Breast epithelium (tissue), 3 donors: ENCODE data around the gene OR7G2.

Experiments used
- POLR2A ChIP-seq: fragments of 450-650 bp; IDR thresholded peaks from one replicate; pipeline ENCODE4 v1.6.1; 2016; ENCODE audit warnings: antibody characterized with exemption, mild to moderate bottlenecking, moderate library complexity
- TF ChIP-seq, protein P1 (sequence below), 3 donors: fragments of 450-650 bp; IDR thresholded peaks; one replicate each; pipeline ENCODE4 v1.5.1; 2016 to 2017; ENCODE audit warnings: antibody characterized with exemption in 3 of 3, mild to moderate bottlenecking in 3 of 3, moderate library complexity in 3 of 3

DNA sequence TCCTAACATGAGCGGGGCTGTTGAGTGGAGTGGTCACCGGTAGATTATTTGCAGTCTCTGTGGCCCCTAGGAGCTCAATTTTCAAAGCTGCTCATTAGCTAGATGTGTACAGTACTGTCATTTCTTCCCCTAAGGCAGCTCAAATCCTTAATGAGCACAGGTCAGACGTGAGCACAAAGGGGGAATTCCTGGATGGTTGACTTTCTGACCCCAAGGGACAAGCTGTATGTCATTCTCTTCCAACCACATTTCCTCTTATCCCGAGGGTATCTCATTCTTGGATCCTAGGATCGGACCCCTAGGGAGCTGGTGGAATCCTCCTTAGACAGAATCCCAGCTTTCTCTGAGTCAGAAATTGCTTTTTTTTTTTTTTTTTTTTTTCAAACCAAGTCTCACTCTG is 25.1 kb upstream of the OR7G2 start:
- TF ChIP-seq, protein P1, sequence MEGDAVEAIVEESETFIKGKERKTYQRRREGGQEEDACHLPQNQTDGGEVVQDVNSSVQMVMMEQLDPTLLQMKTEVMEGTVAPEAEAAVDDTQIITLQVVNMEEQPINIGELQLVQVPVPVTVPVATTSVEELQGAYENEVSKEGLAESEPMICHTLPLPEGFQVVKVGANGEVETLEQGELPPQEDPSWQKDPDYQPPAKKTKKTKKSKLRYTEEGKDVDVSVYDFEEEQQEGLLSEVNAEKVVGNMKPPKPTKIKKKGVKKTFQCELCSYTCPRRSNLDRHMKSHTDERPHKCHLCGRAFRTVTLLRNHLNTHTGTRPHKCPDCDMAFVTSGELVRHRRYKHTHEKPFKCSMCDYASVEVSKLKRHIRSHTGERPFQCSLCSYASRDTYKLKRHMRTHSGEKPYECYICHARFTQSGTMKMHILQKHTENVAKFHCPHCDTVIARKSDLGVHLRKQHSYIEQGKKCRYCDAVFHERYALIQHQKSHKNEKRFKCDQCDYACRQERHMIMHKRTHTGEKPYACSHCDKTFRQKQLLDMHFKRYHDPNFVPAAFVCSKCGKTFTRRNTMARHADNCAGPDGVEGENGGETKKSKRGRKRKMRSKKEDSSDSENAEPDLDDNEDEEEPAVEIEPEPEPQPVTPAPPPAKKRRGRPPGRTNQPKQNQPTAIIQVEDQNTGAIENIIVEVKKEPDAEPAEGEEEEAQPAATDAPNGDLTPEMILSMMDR (IDR thresholded peaks at IDR 0.05), result no peak
- TF ChIP-seq POLR2A, result no peak
